HepG2 (cell line): ENCODE measurements around the gene APIP. TPM values are rescaled to one million over a fixed set of nuclear protein-coding genes. Genes with fewer than 3 reads are reported as not detected.

Experiments
- AKAP8 ChIP-seq: sonication (generic); formaldehyde crosslinking; IDR thresholded peaks from 2 replicates; pipeline ENCODE4 v1.5.1; 2020; ENCODE audit warnings: mild to moderate bottlenecking, missing genetic modification reagents
- BRCA1 ChIP-seq: sonication (generic); formaldehyde crosslinking; IDR thresholded peaks from 2 replicates; pipeline ENCODE4 v1.4.0; 2020; ENCODE audit warnings: missing genetic modification reagents
- CAMTA2 ChIP-seq: sonication (generic); formaldehyde crosslinking; IDR thresholded peaks from 2 replicates; pipeline ENCODE4 v1.4.0; 2020; ENCODE audit warnings: mild to moderate bottlenecking, missing genetic modification reagents, borderline replicate concordance
- ETV6 ChIP-seq: sonication (generic); formaldehyde crosslinking; conservative IDR thresholded peaks from 2 replicates; pipeline ENCODE4 v1.4.0; 2020; ENCODE audit warnings: missing genetic modification reagents
- GPN1 ChIP-seq: sonication (generic); formaldehyde crosslinking; IDR thresholded peaks from 2 replicates; pipeline ENCODE4 v1.5.1; 2020; ENCODE audit warnings: missing genetic modification reagents, borderline replicate concordance
- KDM3A ChIP-seq: IDR thresholded peaks from 2 replicates; pipeline ENCODE4 v1.6.1; 2018; ENCODE audit warnings: low read depth, missing compliant biosample characterization
- NFIC ChIP-seq: IDR thresholded peaks from 2 replicates; pipeline ENCODE4 v1.6.1; 2012; ENCODE audit warnings: mild to moderate bottlenecking, low read length, inconsistent platforms
- PRPF4 ChIP-seq: fragments of 200-400 bp; formaldehyde crosslinking; IDR thresholded peaks from 2 replicates; pipeline ENCODE4 v1.6.1; 2016; ENCODE audit warnings: low read length, low read depth; ENCODE audit not compliant: poor library complexity, severe bottlenecking
- SKI ChIP-seq: fragments of 450-650 bp; IDR thresholded peaks from one replicate; pipeline ENCODE4 v1.6.1; 2018; ENCODE audit warnings: mild to moderate bottlenecking; ENCODE audit not compliant: partially characterized antibody
- SSRP1 ChIP-seq: IDR thresholded peaks from 2 replicates; pipeline ENCODE4 v1.6.1; 2016; ENCODE audit warnings: control low read depth
- TFDP2 ChIP-seq: sonication (generic); formaldehyde crosslinking; IDR thresholded peaks from 2 replicates; pipeline ENCODE4 v1.4.0; 2020; ENCODE audit warnings: missing genetic modification reagents
- YEATS4 ChIP-seq: sonication (generic); formaldehyde crosslinking; IDR thresholded peaks from 2 replicates; pipeline ENCODE4 v1.4.0; 2020; ENCODE audit warnings: missing genetic modification reagents, borderline replicate concordance
- ZBTB20 ChIP-seq: sonication (generic); formaldehyde crosslinking; IDR thresholded peaks from 2 replicates; pipeline ENCODE4 v1.8.1; 2023; ENCODE audit warnings: missing genetic modification reagents, low read depth, mild to moderate bottlenecking, borderline replicate concordance
- ZMAT3 ChIP-seq: sonication (generic); formaldehyde crosslinking; conservative IDR thresholded peaks from 2 replicates; pipeline ENCODE4 v1.7.0; 2021; ENCODE audit warnings: missing genetic modification reagents
- ZNF101 ChIP-seq: sonication (generic); formaldehyde crosslinking; IDR thresholded peaks from 2 replicates; pipeline ENCODE4 v1.4.0; 2020; ENCODE audit warnings: mild to moderate bottlenecking, low read depth, missing genetic modification reagents, borderline replicate concordance
- ZNF138 ChIP-seq: sonication (generic); formaldehyde crosslinking; IDR thresholded peaks from 2 replicates; pipeline ENCODE4 v1.5.0; 2020; ENCODE audit warnings: mild to moderate bottlenecking, low read depth, missing genetic modification reagents
- ZNF143 ChIP-seq: sonication (generic); formaldehyde crosslinking; IDR thresholded peaks from 2 replicates; pipeline ENCODE4 v1.4.0; 2020; ENCODE audit warnings: missing genetic modification reagents
- ZNF180 ChIP-seq: sonication (generic); formaldehyde crosslinking; IDR thresholded peaks from 2 replicates; pipeline ENCODE4 v1.4.0; 2020; ENCODE audit warnings: low read depth, missing genetic modification reagents, borderline replicate concordance
- ZNF503 ChIP-seq: sonication (generic); formaldehyde crosslinking; IDR thresholded peaks from 2 replicates; pipeline ENCODE4 v1.4.0; 2020; ENCODE audit warnings: missing genetic modification reagents
- ZNF639 ChIP-seq: conservative IDR thresholded peaks from 2 replicates; pipeline ENCODE4 v1.6.1; 2018; ENCODE audit warnings: missing genetic modification reagents
- ZNF878 ChIP-seq: sonication (generic); formaldehyde crosslinking; IDR thresholded peaks from 2 replicates; pipeline ENCODE4 v1.8.1; 2023; ENCODE audit warnings: mild to moderate bottlenecking, missing genetic modification reagents, moderate library complexity
- polyA plus RNA-seq, 8 experiments: library from polyadenylated mRNA; depleted of rRNA in 3 of 8; stranded (reverse) in 7 of 8; unstranded in 1 of 8; fragments of >200 nt; fragmentation: Illumina TruSeq in 4 of 8; extraction: Trizol in 4 of 8; gene quantifications; 2 replicates each; pipeline versions ENCODE4 v1.2.1 to v1.2.3, GENCODE V29; 2011 to 2016; ENCODE audit warnings: low read depth in 4 of 8, missing spikeins in 1 of 8, mixed read lengths in 1 of 8; ENCODE audit not compliant: insufficient read depth in 1 of 8
- total RNA-seq, 5 experiments: library from RNA; depleted of rRNA; stranded (reverse); fragments of >200 nt; fragmentation: Illumina TruSeq; extraction: Trizol; gene quantifications; 2 replicates each; pipeline ENCODE4 v1.2.3, GENCODE V29; 2016; ENCODE audit warnings: low read depth in 1 of 5
- TF ChIP-seq, protein P1 (sequence below): sonication (generic); formaldehyde crosslinking; IDR thresholded peaks from 2 replicates; pipeline ENCODE4 v1.8.0; 2022; ENCODE audit warnings: mild to moderate bottlenecking, missing genetic modification reagents, moderate library complexity

Gene APIP
- total and polyA plus RNA-seq, 2 of the 13 experiments (the other 11 are each of a cell fraction or from before 2014, with no cell fraction given) = 16.9 to 31.0 TPM

- TF ChIP-seq ZNF180 (no peak), BRCA1 (CRISPR knock-in tag) (0 out of 2 replicates have a peak, but pooled peaks have one; percentile 29), ZNF878 (CRISPR knock-in tag) (peak; percentile 93; the same call in 1 of the 2 replicates), ZNF639 (CRISPR knock-in tag) (peak; percentile 96), ZMAT3 (CRISPR knock-in tag) (peak; percentile 66; the same call in 1 of the 2 replicates), ZBTB20 (CRISPR knock-in tag) (no peak), ZNF138 (CRISPR knock-in tag) (peak; percentile 90; the same call in 1 of the 2 replicates), SKI (peak; percentile 78), SSRP1 (CRISPR knock-in tag) (0 out of 2 replicates have a peak, but pooled peaks have one; percentile 50), YEATS4 (CRISPR knock-in tag) (peak; percentile 91), TFDP2 (CRISPR knock-in tag) (peak; percentile 87), ZNF503 (CRISPR knock-in tag) (peak; percentile 75; the same call in 1 of the 2 replicates), PRPF4 (no peak), KDM3A (CRISPR knock-in tag) (peak; percentile 75; the same call in 1 of the 2 replicates), CAMTA2 (CRISPR knock-in tag) (0 out of 2 replicates have a peak, but pooled peaks have one; percentile 4), ZNF143 (peak; percentile 53; the same call in 1 of the 2 replicates), AKAP8 (CRISPR knock-in tag) (peak; percentile 18; the same call in 1 of the 2 replicates), NFIC (no peak), ETV6 (CRISPR knock-in tag) (0 out of 2 replicates have a peak, but pooled peaks have one; percentile 79), ZNF101 (CRISPR knock-in tag) (no peak), GPN1 (CRISPR knock-in tag) (no peak)
- TF ChIP-seq, protein P1, sequence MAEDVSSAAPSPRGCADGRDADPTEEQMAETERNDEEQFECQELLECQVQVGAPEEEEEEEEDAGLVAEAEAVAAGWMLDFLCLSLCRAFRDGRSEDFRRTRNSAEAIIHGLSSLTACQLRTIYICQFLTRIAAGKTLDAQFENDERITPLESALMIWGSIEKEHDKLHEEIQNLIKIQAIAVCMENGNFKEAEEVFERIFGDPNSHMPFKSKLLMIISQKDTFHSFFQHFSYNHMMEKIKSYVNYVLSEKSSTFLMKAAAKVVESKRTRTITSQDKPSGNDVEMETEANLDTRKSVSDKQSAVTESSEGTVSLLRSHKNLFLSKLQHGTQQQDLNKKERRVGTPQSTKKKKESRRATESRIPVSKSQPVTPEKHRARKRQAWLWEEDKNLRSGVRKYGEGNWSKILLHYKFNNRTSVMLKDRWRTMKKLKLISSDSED (CRISPR knock-in tag) = no peak
Measured at GRCh38 chr11:34916015-34916842, at the start of gene APIP, which contains the start of gene PDHX (continued).
